HG03108 (cell line): ENCODE data around the gene CENPU.

ENCODE experiments used
- ATAC-seq: cut with Tn5 transposase; IDR thresholded peaks from one replicate; pipeline ENCODE4 v1.9.1; 2021; ENCODE audit warnings: moderate library complexity; ENCODE audit not compliant: unreplicated experiment

Gene CENPU

DNA sequence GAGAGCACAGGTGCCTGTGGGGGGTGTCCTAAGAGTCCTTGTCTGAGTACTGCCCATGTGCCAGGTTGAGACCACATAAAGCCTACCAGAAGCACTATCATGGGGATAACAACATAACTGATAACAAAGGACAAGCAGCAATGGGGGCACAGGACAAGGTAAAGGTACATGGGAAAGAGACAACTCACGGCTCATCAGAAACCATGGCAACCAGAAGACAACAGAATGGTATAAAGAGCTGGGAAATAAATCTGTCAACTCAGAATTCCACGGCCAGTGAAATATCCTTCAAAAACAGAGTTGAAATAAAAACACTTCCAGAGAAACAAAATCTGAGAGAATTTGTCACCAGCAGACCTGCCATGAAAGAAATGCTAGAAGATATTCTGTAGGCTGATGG lies 20.0 kb downstream of the CENPU start:
- ATAC-seq = no peak

DNA sequence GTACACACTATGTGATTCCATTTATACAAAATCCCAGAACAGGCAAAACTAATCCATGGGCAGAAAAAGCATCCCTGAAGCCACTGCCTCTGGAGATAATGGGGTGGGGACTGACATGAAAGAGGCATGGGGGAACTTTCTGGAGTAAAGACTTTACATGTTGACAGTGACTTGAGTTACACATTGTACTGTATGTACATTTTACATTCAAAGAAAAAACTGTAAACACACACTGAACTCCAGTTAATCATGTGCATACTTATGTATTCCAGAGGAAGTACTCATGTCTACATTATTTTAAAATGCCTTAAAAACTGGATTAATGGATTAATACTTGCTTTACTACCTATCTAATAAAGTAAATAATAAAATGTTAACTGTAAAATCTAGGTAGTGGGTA lies 21.6 kb downstream of the CENPU start:
- ATAC-seq = no peak

DNA sequence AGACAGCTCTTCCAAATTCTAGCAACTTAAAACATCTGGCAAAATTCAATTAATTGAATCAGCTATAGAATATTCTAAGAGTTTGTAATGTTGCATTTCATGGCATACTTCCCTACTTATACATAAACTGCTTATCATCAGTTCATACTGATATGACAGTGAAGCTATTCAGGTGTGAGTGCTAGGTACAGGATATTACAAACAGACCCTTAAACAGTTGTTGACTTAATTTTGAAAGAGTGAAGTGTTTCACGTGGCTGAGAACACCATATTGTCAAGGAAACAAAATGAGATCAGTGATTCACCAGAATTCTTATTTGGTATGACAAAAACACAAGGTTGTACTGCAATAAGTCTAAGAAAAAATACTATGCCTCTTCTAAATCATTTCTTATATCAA lies 27.4 kb downstream of the CENPU start:
- ATAC-seq = no peak

GRCh38 chr4:184705692-184706091 lies 28.2 kb downstream of the CENPU start:
- no peak for ATAC-seq

- ATAC-seq = no peak
Observed at GRCh38 chr4:184702114-184702513, 31.8 kb downstream of the CENPU start.

- ATAC-seq = no peak
Observed at GRCh38 chr4:184699941-184700340, 34.0 kb downstream of the CENPU start.

DNA sequence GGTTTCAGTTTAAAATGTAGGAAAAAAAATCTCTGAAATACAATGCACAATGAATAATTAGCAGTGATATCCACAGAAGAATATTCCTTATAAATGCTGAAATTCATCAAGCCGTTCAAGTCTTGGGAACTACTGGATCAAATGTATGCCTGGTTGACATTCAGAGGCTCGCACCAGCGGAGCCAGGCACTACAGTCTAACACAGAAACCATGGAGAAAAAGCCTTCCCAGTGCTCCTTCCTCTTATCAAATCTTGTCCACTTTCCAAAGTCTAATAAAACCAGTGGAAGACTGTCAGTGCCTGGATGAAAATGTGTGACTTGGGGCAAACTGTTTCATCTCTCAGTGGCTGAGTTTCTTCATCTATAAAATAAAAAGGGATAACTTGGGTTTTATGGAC lies 35.9 kb downstream of the CENPU start:
- ATAC-seq = no peak

GRCh38 chr4:184695178-184695896 lies 38.6 kb downstream of the CENPU start:
- no peak for ATAC-seq

DNA sequence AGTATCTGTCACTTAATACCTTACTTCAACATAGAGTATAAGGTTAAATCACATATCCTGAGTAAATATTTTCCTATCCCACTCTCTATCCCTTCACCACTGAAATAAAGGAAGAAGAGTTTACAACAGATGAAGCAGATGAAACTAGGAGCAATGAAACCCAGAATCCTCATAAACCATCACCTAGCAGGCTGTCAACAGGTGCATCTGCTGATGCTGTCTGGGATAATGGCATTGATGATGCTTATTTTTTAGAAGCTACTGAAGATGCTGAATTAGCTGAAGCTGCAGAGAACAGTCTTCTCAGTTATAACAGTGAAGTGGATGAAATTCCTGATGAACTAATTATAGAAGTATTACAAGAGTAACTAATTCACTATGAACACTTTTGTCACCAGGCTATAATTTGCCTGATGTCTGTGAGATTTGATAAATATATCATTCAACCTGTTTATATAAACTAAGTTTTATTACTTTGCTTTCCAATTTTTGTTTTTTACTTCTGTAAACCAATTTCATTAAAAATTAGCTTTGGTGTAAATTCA lies 39.4 kb downstream of the CENPU start:
- no peak for ATAC-seq

- no peak for ATAC-seq
Observed at GRCh38 chr4:184693056-184693455, 40.8 kb downstream of the CENPU start.

GRCh38 chr4:184689681-184690080 lies 44.2 kb downstream of the CENPU start:
- no peak for ATAC-seq

DNA sequence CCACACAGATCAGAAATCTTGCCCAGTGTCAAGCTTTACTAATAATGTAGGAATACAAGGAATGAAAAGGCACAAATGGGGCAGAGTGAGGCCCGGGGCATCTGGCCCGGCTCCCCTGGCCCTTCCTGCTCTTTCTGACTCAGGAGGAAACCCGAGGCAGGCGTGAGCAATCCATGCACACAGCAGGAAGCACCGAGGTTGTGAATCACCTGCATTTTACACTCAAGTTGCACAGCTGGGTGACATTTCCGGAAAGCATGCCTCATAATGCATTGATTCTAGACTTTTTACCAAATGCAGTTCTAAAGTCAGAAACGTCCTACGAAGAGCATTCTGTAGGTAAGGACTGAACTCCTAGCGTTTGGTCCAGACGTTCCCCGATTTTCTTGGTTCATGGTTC lies 45.4 kb downstream of the CENPU start:
- no peak for ATAC-seq

DNA sequence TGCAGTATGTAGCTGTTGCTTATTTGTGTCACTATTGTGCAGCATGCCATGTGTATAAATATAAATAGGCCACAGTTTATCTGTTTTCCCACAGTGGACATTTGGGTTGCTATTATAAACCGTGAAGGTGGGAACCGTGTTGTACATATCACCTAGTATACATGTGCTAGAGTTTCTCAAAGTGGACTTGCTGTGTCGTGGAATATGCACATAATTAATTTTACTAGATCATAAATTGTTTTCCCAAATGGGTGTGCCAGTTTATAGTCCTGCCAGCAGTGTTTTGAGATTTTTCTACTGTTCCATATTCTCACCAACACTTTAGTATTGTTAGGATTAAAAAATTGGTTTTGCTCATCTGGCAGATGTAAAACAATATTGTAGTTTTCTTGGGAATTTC lies 45.9 kb downstream of the CENPU start:
- ATAC-seq = no peak

- ATAC-seq = no peak
Observed at GRCh38 chr4:184684491-184685189, 49.3 kb downstream of the CENPU start.

DNA sequence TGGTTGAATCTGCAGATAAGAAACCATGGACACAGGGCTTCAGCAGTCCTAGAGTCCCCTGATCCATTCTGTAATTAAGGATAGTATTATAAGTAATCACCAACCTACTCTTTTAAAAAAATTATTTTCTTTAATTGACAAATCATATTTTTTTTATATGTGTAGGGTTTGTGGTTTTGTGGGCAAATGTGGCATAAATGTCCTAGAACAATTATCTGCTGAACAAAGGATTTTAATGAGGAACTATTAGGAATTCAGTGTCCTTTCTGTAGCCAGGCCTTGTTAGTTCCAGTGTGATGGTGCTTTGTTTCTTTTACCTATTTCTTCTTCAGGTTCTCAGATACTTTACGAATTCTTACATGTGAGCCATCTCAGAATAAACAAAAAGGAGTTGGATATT lies 52.0 kb downstream of the CENPU start:
- ATAC-seq = no peak

DNA sequence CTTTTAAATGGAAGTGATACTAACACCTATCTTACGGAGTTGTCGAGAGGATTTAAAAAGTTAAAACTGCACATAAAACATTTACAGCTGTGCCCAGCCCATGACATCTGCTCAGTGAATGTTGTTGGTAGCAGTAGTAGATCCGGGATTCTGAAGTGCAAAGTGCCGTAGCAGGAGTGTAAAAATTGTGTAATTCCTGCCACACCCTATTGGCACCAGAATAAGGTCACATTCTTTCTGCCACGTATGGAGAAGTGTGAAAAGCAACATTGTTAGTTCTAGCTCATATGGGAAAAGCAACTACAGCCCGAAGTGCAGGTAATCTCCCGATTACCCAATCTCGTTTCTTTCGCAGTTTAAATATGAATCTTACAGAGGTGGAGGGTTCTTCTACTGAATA lies 53.2 kb downstream of the CENPU start:
- ATAC-seq = no peak

GRCh38 chr4:184675821-184676492 lies 57.9 kb downstream of the CENPU start:
- ATAC-seq = no peak

DNA sequence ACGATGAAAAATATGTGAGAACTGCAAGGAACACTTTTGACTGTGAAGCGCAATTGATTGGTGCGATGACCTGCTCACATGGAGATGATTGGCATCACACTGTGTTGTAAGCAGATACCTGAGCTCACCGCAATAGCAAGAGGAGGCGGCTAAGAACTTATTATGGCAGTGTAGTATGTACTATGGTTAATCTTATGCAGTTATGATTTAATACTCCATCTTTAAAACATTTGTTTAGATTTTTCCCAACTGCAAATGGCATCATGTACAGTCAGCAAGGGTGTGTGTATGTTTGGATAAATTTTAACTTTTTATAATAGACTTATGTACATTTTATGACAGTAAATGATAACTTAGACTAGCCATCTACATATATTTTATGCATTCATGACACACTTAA lies 58.9 kb downstream of the CENPU start:
- ATAC-seq = no peak

GRCh38 chr4:184674011-184674410 lies 59.9 kb downstream of the CENPU start:
- ATAC-seq = no peak

DNA sequence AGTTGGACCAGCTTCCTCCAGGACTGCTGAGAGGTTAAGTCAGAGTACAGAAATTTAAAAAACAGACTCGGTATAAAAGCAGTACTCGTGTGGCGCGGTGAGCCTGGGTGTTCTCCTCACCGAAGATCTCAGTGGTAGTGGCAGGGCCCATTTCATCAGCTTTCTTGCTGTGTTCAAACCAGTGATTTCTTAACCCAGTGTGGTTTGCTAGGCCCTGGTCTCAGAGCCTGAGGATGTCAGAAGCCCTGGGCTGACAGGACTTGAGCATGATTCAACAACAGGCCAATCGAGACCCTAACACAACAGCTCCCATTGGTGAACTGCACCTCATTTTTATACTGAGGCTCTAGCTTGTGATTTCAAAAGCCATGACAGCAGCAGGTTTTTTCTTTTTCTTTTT lies 61.2 kb downstream of the CENPU start:
- ATAC-seq = no peak

DNA sequence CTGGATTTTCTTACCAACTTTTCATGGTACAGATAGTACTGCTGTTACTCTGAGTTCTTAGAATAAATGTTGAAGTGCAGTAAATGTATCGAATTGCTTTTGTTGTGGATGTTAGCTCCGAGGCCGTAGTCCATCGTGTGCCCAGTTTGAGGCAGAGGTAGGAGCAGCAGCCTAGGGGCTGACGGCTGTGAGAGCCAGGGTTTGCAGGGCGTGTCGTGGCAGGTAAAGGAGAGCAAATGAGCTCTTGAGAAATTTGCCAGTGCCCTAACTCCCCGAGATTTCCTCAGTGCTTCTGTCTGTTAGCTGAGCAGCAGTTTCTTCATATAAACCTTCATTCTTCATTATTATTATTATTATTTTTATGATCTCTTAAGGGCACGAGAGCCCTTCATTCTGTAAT lies 62.8 kb downstream of the CENPU start:
- ATAC-seq = no peak

DNA sequence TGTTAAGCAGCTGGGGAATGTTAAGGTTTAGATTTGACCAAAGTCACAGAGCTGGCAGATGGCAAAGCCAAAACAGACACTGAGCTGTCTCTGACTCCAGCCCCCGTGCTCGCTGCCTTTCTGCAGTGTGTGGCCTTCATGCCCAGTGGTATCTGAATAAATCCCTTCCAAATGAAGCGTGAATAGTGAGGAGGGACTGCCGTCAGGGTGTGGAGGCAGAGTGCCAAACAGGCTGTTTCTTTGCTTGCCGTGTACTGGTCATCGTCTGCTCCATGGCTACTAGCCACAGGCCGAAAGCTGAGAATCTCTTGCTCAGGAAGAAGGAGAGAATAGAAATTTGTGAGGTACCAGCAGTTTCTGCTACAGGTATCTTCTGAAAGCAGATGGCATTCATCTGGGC lies 64.6 kb downstream of the CENPU start:
- ATAC-seq = no peak
